ENCODE data around the gene COL24A1. TPM values are rescaled to one million over a fixed set of nuclear protein-coding genes. Genes with fewer than 3 reads are reported as not detected.

Gene COL24A1
- total RNA-seq = 1 to 10 TPM in 1 of 4 donors, under 1 TPM in 3; 0.12 to 1.1 (median 0.58) TPM

DNA sequence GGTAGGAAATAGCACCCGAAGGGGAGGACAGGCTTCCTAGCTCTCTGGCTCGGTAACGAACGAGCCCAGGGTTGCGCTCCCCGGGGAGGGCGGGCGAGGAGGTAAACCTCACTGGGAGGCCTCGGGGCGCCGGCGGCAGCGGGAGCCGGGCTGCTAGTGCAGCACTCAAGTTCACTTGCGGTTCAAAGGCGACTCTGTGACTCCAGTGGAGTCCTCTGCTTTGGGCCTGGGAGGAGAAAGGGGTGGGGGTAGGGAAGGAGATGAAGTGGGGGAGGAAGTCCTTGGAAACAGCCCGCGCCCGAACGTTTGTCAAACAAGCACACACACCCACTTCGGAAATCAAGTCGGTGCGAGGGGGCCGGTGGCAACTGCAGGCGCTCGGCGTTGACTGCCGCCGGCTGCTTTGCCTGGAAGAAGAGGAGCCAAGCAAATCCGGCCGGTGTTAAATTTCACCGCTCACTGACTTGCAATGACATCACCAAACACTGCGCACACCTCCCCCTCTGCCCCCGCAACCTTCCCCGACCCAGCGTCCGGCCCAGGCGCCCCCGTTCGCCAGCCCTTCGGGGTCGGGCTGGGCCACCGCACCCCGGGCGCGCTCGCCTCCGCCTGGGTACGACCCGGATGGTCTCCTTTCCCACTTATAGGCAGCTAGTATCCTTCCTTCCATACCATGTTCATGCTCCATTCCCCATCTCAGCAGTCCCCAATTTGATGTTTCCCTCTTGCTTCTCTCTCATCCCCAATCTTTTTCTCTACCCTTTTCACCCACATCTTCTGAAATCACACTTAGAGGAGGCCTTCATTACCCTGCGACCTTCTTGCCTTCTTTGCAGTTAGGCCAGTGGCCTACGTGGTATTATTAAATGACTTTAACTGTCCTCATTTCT lies at the start of gene COL24A1:
Gene COL24A1 (minus strand): TSS at position 207 of the 890 bp plus-strand sequence. CDS start 376 bp downstream, outside the sequence.
- TF ChIP-seq CTCF (IDR thresholded peaks at IDR 0.05) = no peak
- no peak for DNase-seq (ENCODE audit: low spot score)

DNA sequence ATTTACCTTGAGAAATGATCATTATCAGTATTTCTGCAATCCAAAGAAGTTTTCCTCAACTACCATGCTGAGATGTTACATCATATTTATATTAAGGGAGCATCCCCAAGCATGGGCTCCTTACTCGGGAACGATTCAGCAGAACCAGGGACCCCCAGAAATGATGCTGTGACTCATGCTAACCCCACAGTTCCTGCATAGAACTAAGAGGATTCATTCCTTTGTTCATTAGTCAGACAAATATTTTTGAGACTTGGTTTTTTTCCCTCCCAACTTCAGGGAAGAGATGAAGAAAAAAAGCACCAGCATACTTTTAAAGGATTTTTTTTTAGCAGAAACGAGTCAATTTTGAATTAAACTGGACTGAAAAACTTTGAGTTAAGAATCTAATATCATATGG lies 49.2 kb upstream of the COL24A1 start:
- TF ChIP-seq CTCF (IDR thresholded peaks at IDR 0.05) = no peak
- ATAC-seq (ENCODE audit: low FRiP score) = no peak
- DNase-seq (ENCODE audit: low spot score) = no peak

More for the DNA sequence above, at the start of gene COL24A1:
- ATAC-seq (ENCODE audit: low FRiP score) = peak; percentile 68

- no peak for DNase-seq (ENCODE audit: low spot score)
- no peak for ATAC-seq (ENCODE audit: low FRiP score)
- TF ChIP-seq CTCF (IDR thresholded peaks at IDR 0.05) = no peak
Measured at GRCh38 chr1:86202552-86203340, 46.2 kb upstream of the COL24A1 start.

DNA sequence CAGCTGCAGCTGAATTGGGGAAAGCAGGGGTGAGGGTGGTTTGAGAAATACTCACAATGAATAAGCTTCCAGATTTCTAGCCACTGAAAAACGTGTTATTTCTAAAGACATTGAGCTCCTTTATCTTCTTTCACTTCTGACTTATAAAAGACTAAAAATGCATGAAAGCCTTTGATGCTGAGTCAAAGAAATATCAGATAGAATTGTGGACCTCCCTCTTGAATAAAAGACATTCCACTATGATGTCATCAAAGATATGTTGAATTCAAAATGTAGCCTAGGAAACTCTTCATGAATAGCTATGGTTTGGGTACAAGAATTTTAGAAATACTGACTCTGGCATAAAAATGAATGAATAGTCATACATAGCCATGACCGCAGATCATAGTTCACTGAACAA lies 44.7 kb upstream of the COL24A1 start:
- ATAC-seq (ENCODE audit: low FRiP score) = no peak
- no peak for DNase-seq (ENCODE audit: low spot score)
- no peak for TF ChIP-seq CTCF (IDR thresholded peaks at IDR 0.05)

DNA sequence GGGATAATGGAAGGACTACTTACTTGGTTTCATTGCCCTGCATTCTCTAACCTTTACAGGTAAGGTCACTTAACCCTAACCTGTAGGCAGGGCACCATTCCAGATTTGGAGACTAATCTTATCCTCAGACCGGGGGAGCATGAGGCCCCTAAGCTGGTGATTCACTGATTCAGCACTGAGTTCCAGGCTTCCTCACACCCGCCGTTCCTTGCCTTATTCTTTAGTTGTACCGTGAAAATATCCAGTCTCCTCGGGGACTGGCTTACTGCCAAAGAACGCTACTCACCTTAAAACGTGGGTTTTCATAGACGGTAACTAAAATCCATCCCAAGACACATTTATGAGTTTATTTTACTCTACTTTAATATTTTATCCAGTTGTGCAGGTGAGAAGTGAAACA lies 44.3 kb upstream of the COL24A1 start:
- no peak for ATAC-seq (ENCODE audit: low FRiP score)
- no peak for TF ChIP-seq CTCF (IDR thresholded peaks at IDR 0.05)
- no peak for DNase-seq (ENCODE audit: low spot score)

GRCh38 chr1:86197206-86197855 lies 40.8 kb upstream of the COL24A1 start:
- no peak for TF ChIP-seq CTCF (IDR thresholded peaks at IDR 0.05)
- DNase-seq (ENCODE audit: low spot score) (no peak), ATAC-seq (ENCODE audit: low FRiP score) (no peak)
